ENCODE measurements around the gene FTO.
"Not testable (repeated sequence)": the region's sequence is repeated elsewhere in the genome, so short reads cannot be mapped to it uniquely, and the experiment has no call there.

FTO gene

GRCh38 chr16:53836142-53836541, 132.2 kb downstream of the FTO start:
- no peak for DNase-seq

DNA sequence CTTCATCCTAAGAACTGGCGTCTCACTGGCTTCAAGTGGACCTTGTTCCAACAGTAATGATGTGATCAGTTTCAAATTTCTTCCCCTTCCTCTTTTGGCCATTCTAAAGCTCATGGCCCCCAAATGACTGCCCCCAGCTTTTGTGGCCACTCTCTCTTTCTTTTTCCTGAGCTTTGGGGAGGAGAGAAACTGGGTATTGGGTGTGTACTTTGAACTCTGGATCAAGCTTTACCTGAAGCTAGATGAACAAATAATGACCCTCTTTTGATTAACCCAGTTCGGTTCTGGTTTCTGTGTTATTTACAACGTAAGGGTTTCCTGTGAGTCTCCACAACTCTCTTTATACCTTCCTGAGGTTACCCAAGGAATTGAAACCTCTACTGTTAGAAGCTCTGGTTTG, 132.7 kb downstream of the FTO start:
- DNase-seq: no peak

DNA sequence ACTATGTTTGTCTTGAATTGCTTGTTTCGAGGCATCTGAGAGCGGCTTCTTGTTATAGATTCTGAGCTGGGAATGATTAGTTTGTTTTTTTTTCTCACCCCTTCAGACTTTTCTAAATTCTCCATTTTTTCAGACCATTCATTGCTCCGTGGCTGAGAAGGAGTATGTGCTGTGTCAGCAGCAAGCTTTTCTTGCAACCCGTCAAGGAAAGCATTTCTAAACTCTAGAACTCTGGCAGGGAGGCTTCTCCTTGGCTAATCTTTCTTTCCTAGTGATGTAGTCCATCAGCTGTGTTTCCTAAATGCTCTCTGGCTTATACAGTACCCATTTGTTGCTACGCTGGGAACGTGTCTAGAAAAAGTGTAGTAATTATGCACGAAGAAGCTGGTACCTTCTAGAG, 133.5 kb downstream of the FTO start:
- no peak for DNase-seq

GRCh38 chr16:53839150-53839549, 135.2 kb downstream of the FTO start:
- DNase-seq: no peak

DNA sequence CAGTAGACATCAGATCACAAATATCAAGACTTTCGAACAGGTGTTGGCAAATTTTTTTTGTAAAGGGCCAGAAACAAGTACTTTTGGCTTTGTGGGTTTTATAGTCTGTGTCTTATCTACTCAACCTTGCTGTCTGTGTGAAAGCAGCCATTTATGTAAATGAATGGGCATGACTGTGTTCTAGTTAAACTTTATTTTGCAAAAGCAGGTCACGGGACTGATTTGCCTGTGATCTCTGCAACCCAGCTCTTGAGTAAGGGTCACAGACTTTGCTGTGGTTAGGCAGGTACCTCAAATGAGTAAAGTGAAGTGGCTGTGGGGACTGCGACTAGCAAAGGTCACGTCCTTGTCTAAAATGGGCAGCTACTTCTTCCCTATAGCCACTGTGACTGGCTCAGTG, 136.5 kb downstream of the FTO start:
- DNase-seq: no peak

DNA sequence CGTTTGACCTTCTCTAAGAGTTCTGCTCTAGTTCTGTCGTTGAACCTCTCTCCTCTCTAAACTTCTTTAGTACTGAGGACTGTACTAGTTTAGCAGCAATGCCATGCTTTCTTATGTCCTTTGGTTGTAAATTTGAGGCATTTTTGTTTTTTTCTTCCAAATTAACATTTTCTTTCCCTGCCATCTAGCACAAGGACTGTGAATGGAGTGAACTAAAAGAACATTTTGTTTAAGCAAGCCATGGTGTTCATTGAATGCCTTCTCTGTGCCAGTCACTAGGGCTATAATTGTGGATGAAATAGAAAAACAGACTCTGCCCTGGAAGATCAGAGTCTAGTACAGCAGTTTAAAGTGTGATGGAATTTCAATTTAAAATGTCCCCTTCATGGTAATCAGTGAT, 137.9 kb downstream of the FTO start:
- no peak for DNase-seq

GRCh38 chr16:53843084-53843483, 139.1 kb downstream of the FTO start:
- DNase-seq: no peak

DNA sequence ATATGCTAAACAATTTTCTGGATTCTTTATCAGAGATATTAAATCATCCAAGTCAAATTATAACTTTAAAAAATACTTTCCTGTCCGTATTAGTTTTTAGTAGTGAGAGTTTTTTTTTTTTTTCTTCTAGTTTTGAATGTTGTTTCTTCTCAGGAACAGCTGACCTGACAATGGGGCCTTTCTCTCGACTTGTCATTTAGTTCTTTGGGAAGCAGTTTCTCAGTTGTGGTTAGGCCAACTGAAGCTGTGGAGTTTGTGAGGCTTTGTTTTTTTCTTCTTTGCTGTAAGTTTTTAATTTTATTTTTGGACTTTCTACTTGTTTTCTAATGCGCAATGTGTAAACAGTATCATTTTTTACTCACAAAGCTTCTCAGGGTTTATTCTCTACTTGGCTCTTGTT, 140.8 kb downstream of the FTO start:
- DNase-seq: no peak

DNA sequence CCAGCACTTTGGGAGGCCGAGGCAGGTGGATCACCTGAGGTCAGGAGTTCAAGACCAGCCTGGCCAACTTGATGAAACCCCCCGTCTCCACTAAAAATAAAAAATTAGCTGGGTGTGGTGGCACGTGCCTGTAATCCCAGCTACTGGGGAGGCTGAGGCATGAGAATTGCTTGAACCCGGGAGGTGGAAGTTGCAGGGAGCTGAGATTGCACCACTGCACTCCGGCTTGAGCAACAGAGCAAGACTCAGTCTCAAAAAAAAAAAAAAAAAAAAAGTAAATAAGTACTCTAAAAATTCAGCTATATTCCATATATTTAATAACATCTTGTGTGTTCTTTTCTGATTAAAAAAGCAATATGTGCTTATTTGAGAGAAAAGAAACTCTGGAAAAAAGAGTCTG, 142.6 kb downstream of the FTO start:
- not testable (repeated sequence) for DNase-seq

- no peak for DNase-seq
Measured at GRCh38 chr16:53846971-53847370, 143.0 kb downstream of the FTO start.

GRCh38 chr16:53848277-53848942, 144.5 kb downstream of the FTO start:
- DNase-seq: no peak

DNA sequence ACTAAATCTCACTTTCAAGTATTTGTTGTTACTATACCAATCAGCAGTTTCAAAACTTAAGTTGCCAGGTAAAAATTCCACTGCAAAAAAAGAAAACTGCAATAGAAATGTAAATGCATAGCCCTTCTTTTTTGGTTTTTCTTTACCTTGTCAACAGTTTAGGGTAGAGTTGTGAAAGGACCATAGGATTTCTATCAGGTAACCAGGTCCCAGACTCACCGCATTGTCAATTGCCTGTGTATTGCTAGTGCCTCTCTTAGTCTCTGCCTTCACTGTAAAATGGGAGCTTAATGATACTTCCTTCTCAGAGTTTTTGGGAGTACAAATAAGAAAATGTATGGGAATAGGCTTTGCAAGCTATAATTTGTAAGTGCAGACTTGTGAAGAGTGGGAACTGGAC, 145.0 kb downstream of the FTO start:
- DNase-seq: no peak

DNA sequence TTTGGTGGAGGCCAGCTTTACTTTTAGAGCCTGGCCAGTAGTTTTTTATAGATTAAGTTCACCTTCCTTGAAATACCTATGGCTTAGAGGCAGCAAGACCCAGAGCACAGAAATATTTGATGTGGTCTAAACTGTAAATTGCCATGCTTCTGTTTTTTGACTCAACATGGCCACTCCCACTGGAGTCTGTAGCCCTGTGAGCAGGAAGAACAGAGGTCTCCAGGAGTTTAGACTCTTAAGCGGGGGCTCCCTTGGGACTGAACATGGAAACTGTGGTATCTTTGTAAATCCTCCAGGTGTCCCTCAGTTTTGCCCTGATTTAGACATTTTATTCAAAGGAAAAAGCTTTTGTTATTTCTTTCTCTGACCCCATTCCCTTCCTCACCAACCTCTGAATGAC, 145.6 kb downstream of the FTO start:
- no peak for DNase-seq

- no peak for DNase-seq
Measured at GRCh38 chr16:53849994-53850393, 146.0 kb downstream of the FTO start.

DNA sequence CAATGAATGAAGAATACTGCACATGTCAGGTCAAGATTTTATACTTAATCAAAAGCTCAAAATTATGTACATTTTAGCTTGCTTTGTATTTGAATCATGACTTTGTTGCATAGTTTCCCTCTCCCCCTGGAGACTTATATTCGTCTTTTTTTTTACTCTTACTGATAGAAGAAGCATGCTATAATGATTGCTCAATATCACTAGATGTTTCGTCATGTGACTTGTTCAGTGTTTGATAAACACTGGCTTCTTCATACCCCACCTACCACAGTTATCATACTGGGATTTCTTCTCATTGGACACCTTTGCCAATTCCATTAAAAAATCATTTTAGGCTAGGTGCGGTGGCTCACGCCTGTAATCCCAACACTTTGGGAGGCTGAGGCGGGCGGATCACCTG, 148.7 kb downstream of the FTO start:
- no peak for DNase-seq

GRCh38 chr16:53855056-53855455, 151.1 kb downstream of the FTO start:
- DNase-seq: no peak

- DNase-seq: no peak
Measured at GRCh38 chr16:53855511-53855910, 151.6 kb downstream of the FTO start.

DNA sequence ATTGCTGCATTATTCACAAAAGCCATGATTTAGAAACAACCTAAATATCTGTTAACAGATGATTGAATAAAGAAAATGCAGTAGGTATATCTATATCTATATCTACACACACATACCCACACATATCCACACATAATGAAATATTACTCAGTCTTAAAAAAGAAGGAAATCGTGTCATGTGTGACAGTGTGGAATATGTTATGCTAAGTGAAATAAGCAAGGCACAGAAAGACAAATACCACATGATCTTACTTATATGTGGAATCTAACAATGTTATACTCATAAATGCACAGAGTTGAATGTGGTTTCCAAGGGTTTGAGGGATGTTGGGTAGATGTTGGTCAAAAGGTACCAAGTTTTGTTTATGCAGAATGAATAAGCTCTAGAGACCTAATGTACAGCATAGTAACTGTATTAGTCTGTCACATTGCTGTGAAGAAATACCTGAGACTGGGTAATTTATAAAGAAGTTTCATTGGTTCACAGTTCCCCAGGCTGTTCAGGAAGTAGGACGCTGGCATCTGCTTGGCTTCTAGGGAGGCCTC, 156.1 kb downstream of the FTO start:
- no peak for DNase-seq

DNA sequence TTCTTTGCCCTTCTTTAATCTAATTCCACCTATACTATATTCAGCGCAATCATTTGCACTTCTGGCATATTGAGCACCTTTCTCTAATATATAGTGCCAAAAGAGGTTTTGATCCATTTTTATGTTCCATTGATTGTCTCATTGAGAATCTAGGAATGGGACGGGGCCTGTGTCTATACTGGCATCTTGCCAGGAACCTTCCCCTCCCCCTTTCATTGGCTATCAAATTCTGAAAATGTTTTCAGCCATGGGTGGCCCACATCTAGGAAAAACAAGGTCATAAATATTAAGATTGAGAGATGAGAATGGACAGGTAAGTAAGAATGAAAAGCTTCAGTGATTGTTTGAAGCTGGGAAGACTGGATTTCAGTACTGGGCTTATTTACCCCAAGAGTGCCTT, 159.9 kb downstream of the FTO start:
- no peak for DNase-seq

- no peak for DNase-seq
Measured at GRCh38 chr16:53864819-53865493, 161.0 kb downstream of the FTO start.

DNA sequence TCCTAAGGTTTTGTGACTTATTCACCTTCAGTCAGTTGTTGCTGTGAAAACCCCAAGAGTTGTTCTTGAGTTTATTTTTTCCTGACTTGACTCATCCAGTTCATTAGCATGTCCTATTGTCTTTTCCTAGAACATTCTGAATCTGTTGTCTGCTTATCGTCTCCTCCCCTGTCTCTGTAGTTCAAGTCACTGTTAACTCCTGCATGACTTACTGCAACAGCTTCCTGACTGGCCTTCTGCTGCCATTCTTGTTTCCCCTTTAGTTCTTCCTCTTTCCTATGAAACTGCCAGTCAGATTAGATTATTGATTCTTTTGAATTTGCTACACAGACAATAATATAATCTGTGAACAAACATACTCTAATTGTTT, 161.5 kb downstream of the FTO start:
- no peak for DNase-seq

GRCh38 chr16:53866520-53866919, 162.6 kb downstream of the FTO start:
- DNase-seq: no peak

GRCh38 chr16:53870831-53871230, 166.9 kb downstream of the FTO start:
- DNase-seq: no peak

DNA sequence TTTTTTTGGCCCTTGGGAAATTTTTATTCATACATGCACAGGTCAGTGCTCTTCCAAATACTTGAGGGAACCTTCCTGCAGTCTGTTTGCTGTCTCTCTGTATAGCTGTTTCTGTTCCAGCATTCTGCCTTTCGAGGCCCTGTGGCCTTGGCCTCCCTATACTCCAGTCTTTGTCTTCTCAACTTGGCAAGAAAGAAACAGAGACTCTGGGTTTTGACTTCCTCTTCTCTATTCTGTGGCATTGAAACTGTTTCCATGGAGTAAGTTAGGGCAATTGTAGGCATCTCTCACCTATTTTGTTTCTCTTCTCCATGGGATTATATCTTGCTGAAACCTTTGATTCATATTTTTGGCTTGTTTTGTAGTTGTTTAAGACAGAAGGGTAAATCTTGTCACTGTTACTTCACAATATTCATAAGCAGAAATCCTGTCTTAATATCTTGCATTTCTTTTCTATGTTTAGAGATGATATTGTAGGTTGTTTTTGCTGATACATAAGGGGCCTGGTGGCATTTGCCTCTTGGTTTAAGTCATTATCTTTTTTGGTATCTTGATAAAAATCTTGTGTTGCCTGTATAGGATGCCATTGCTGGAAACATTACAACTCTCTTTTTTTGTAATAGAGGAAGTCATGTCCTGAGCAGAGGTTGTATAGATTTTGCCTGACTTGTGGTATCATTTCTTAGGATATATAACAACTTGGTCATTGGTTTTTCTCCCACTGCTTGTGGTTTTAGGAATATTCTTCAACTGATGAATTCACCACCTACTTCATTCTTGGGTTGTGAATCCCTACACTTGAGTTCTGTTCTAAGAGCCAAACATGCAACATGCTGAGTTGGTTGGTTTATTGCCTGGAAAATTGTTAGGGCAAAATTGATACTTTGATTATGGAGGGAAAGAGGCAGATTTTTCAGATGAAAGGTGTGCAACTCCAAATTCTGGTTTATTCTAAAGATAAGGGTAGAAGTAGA, 168.6 kb downstream of the FTO start:
- no peak for DNase-seq

Data from NCI-H1048 (cell line).